ENCODE data around the gene LIPF.
"Not testable (repeated sequence)": the region's sequence is repeated elsewhere in the genome, so short reads cannot be mapped to it uniquely, and the experiment has no call there.

Gene LIPF

DNA sequence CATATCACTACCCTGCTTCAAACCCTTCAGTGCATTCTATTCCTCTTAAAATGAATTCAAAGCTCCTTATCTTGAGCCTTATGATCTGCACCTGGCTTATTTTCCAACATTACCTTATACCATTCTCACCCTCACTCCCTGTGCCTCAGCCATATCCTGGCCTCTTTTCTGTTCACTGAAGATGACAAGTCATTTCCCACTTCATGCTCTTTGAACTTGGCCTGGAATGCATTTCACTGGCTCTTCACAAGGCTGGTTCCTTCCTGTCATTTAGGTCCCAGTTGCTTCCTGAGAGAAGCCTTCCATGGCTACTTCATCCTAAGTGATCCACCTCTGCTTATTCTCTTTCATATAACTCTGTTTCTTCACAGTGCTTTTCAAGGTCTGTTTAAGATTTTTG is 3.2 kb upstream of the LIPF start:
- DNase-seq (ENCODE audit: low read depth, low spot score) = no peak
- H3K27ac ChIP-seq = no peak overlapping the region
- no peak for TF ChIP-seq POLR2AphosphoS5 (IDR thresholded peaks at IDR 0.05; ENCODE audit: borderline replicate concordance, low read depth, low read length)
- no peak for TF ChIP-seq EZH2 (IDR thresholded peaks at IDR 0.05)
- no peak for TF ChIP-seq FOXP2 (optimal IDR thresholded peaks at IDR 0.05; ENCODE audit: control extremely low read depth, extremely low read length, insufficient read depth)
- H3K4me3 ChIP-seq = no peak overlapping the region
- no peak overlapping the region for H3K9ac ChIP-seq (ENCODE audit: insufficient read length)
- no peaks in the 10 kb centered on the region for H3K9me3 ChIP-seq (ENCODE audit: low read depth, low read length)
- no peaks in the 10 kb centered on the region for H3K36me3 ChIP-seq (ENCODE audit: insufficient read depth, low read length)

DNA sequence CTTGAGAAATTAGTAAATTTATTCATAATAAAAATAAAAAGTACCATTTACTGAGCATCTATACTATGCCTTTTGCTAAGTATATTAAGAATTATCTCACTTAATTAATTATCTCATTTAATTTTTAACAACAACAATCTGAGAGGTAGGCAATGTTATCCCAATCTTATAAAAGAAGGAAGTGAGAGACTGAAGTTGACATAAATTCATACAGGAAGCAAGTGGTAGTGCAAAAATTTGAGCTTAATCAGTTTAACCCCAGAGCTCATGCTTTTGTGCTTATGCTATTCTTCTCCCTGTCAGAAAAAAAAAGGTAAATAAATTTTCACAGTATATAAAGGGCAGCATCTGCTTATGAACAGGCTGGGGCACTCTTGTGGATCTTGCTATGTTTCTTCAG is 2.7 kb upstream of the LIPF start:
- Histone ChIP-seq H3K9me3 (ENCODE audit: low read depth, low read length) (no peaks in the 10 kb centered on the region), H3K4me3 (no peak overlapping the region), H3K9ac (ENCODE audit: insufficient read length) (no peak overlapping the region), H3K36me3 (ENCODE audit: insufficient read depth, low read length) (no peaks in the 10 kb centered on the region), H3K27ac (no peak overlapping the region)
- no peak for DNase-seq (ENCODE audit: low read depth, low spot score)
- no peak for TF ChIP-seq FOXP2 (optimal IDR thresholded peaks at IDR 0.05; ENCODE audit: control extremely low read depth, extremely low read length, insufficient read depth)
- no peak for TF ChIP-seq EZH2 (IDR thresholded peaks at IDR 0.05)
- TF ChIP-seq POLR2AphosphoS5 (IDR thresholded peaks at IDR 0.05; ENCODE audit: borderline replicate concordance, low read depth, low read length) = no peak

DNA sequence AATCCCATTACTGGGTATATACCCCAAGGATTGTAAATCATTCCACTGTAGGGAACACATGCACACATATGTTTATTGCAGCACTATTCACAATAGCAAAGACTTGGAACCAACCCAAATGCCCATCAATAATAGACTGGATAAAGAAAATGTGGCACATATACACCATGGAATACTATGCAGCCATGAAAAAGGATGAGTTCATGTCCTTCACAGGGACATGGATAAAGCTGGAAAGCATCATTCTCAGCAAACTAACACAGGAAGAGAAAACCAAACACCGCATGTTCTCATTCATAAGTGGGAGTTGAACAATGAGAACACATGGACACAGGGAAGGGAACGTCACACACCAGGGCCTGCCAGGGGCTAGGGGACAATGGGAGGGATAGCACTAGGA is 1.1 kb upstream of the LIPF start:
- not testable (repeated sequence) for H3K9me3 ChIP-seq (ENCODE audit: low read depth, low read length); H3K27ac ChIP-seq; H3K9ac ChIP-seq (ENCODE audit: insufficient read length); H3K36me3 ChIP-seq (ENCODE audit: insufficient read depth, low read length); H3K4me3 ChIP-seq; DNase-seq (ENCODE audit: low read depth, low spot score)

DNA sequence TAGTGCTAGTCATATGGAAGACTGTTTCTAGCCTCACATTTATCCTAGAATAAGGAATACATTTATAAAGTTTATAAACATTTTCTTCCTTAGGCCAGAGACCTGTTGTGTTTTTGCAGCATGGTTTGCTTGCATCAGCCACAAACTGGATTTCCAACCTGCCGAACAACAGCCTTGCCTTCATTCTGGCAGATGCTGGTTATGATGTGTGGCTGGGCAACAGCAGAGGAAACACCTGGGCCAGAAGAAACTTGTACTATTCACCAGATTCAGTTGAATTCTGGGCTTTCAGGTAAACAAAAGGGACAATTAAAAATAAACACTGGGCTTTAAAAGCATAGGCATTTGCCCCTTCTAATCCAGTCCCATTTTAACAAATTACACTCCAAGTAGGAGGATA is 4.2 kb downstream of the LIPF start:
- no peak overlapping the region for H3K27ac ChIP-seq
- H3K36me3 ChIP-seq (ENCODE audit: insufficient read depth, low read length) = no peaks in the 10 kb centered on the region
- no peak for DNase-seq (ENCODE audit: low read depth, low spot score)
- TF ChIP-seq FOXP2 (optimal IDR thresholded peaks at IDR 0.05; ENCODE audit: control extremely low read depth, extremely low read length, insufficient read depth) = no peak
- no peak for TF ChIP-seq POLR2AphosphoS5 (IDR thresholded peaks at IDR 0.05; ENCODE audit: borderline replicate concordance, low read depth, low read length)
- no peak for TF ChIP-seq EZH2 (IDR thresholded peaks at IDR 0.05)
- no peak overlapping the region for H3K9ac ChIP-seq (ENCODE audit: insufficient read length)
- H3K4me3 ChIP-seq = no peak overlapping the region
- no peaks in the 10 kb centered on the region for H3K9me3 ChIP-seq (ENCODE audit: low read depth, low read length)

DNA sequence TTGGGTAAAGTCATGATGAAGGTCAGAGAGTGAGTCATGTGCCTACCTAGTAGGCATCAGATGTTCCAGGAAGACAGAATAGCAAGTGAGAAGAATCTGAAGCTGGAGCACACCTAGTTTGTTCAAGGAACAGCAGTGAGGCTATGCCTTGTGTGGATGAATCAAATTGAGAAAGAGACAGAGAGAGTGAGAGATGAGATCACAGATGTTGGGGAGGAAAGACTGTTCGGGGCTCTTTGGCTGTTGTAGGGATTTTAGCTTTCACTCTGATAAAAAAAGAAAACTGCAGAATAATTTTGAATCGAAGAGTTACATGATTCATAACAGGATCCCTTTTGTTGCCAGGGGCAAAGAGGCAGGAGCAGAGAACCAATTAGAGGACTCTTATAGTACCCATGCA is 6.3 kb downstream of the LIPF start:
- H3K36me3 ChIP-seq (ENCODE audit: insufficient read depth, low read length) = no peaks in the 10 kb centered on the region
- no peaks in the 10 kb centered on the region for H3K9me3 ChIP-seq (ENCODE audit: low read depth, low read length)
- TF ChIP-seq POLR2AphosphoS5 (IDR thresholded peaks at IDR 0.05; ENCODE audit: borderline replicate concordance, low read depth, low read length) (no peak), EZH2 (IDR thresholded peaks at IDR 0.05) (no peak), FOXP2 (optimal IDR thresholded peaks at IDR 0.05; ENCODE audit: control extremely low read depth, extremely low read length, insufficient read depth) (no peak)
- DNase-seq (ENCODE audit: low read depth, low spot score) = no peak
- no peak overlapping the region for H3K27ac ChIP-seq
- no peak overlapping the region for H3K9ac ChIP-seq (ENCODE audit: insufficient read length)
- H3K4me3 ChIP-seq = no peak overlapping the region

DNA sequence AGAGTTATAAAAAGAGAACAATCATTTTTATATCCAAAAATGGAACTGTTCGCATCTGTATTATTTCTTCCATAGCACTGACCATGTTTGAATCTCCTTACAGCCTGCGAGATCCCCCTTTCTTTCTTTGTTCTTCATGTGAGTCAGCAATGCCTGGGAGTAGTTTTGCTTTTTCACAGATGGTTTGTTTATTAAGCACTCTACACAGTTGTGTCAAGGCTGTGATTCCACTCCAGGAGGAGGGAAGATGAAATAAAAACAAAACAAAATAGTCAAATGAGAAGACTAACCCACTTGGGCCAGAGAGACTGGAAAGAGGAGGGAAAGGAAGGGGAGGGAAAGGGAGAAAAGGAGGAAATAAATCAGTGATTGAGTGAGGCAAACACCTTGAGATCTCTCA is 7.8 kb downstream of the LIPF start:
- Histone ChIP-seq H3K36me3 (ENCODE audit: insufficient read depth, low read length) (no peaks in the 10 kb centered on the region), H3K27ac (no peak overlapping the region), H3K9ac (ENCODE audit: insufficient read length) (no peak overlapping the region), H3K9me3 (ENCODE audit: low read depth, low read length) (no peaks in the 10 kb centered on the region), H3K4me3 (no peak overlapping the region)
- DNase-seq (ENCODE audit: low read depth, low spot score) = no peak
- TF ChIP-seq FOXP2 (optimal IDR thresholded peaks at IDR 0.05; ENCODE audit: control extremely low read depth, extremely low read length, insufficient read depth) (no peak), POLR2AphosphoS5 (IDR thresholded peaks at IDR 0.05; ENCODE audit: borderline replicate concordance, low read depth, low read length) (no peak)

DNA sequence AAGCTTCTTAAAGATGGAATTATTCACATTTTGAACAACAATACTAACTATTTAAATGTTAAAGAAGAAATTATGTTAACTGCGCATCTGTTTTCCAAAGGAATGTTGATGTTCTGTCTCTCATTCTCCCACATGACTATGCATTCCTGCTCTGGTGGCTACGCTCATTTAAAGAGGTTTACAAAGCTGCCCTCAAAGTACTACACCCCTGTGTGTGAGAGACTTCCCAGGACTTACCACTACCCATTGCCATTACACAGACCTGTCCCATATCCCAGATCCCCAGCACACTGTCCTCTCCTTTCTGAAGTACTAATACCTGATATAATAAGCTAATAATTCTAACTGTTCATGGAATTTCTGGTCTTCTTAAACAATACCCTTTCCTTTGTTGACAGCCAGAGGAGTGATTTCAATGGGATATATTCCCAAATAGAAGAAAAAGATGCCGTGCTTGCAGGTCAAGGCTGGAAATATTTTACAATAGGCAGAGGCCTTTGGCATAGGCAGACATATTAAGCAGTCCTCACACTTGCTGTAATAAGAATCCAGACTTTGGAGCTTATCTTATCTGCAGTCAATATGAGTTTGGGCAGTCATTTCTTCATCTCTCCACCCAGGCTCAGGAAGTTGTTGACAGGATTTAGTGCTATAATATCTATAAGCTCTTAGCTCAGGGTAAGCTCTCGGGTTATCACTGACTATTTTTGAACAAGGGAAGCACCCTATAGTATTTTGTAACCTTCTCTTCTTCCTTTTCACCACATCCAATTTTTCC is 12.2 kb downstream of the LIPF start:
- Histone ChIP-seq H3K9ac (ENCODE audit: insufficient read length) (no peak overlapping the region), H3K4me3 (no peak overlapping the region), H3K9me3 (ENCODE audit: low read depth, low read length) (no peaks in the 10 kb centered on the region), H3K36me3 (ENCODE audit: insufficient read depth, low read length) (no peaks in the 10 kb centered on the region), H3K27ac (no peak overlapping the region)
- TF ChIP-seq FOXP2 (optimal IDR thresholded peaks at IDR 0.05; ENCODE audit: control extremely low read depth, extremely low read length, insufficient read depth) (no peak), EZH2 (IDR thresholded peaks at IDR 0.05) (no peak), POLR2AphosphoS5 (IDR thresholded peaks at IDR 0.05; ENCODE audit: borderline replicate concordance, low read depth, low read length) (no peak)
- DNase-seq (ENCODE audit: low read depth, low spot score) = no peak

DNA sequence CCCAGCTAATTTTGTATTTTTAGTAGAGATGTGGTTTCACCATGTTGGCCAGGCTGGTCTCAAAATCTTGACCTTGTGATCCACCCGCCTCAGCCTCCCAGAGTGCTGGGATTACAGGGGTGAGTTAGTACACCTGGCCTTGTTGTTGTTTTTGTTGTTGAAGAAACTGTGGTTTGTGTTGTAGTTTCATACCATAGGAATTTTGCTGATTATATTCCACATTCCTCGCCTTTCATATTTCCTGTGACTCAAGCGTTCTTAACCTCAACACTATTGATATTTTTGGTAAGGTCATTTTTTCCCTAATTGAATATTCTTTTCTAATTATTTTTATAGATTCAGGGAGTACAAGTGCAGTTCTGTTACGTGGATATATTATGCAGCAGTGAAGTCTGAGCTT is 16.7 kb downstream of the LIPF start:
- TF ChIP-seq POLR2AphosphoS5 (IDR thresholded peaks at IDR 0.05; ENCODE audit: borderline replicate concordance, low read depth, low read length) (no peak), FOXP2 (optimal IDR thresholded peaks at IDR 0.05; ENCODE audit: control extremely low read depth, extremely low read length, insufficient read depth) (no peak), EZH2 (IDR thresholded peaks at IDR 0.05) (no peak)
- no peak for DNase-seq (ENCODE audit: low read depth, low spot score)

DNA sequence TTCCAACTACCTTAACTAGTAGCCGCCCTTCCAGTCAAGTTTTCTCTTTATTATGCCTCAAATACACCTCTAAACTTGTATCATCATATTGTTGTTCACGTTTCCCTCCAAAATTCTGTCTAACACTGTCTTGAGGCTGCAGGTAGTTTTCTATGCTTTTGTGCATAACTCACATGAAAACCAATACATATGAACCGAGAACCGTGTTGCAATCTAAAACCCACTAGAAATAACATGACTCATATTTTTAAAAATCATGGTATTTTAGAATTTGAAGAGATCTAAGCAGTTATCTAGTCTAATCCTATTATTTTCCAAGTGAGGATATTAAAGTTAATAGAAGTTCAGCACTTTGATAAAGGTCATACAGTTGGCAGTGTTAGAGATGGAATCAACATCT is 18.2 kb downstream of the LIPF start:
- no peak for DNase-seq (ENCODE audit: low read depth, low spot score)
- H3K9ac ChIP-seq (ENCODE audit: insufficient read length) = no peak overlapping the region
- no peaks in the 10 kb centered on the region for H3K9me3 ChIP-seq (ENCODE audit: low read depth, low read length)
- H3K27ac ChIP-seq = no peak overlapping the region
- no peak overlapping the region for H3K4me3 ChIP-seq
- no peaks in the 10 kb centered on the region for H3K36me3 ChIP-seq (ENCODE audit: insufficient read depth, low read length)
- TF ChIP-seq POLR2AphosphoS5 (IDR thresholded peaks at IDR 0.05; ENCODE audit: borderline replicate concordance, low read depth, low read length) (no peak), EZH2 (IDR thresholded peaks at IDR 0.05) (no peak), FOXP2 (optimal IDR thresholded peaks at IDR 0.05; ENCODE audit: control extremely low read depth, extremely low read length, insufficient read depth) (no peak)

More for the DNA sequence above, 16.7 kb downstream of the LIPF start:
- no peaks in the 10 kb centered on the region for H3K36me3 ChIP-seq (ENCODE audit: insufficient read depth, low read length)
- H3K9me3 ChIP-seq (ENCODE audit: low read depth, low read length) = no peaks in the 10 kb centered on the region
- no peak overlapping the region for H3K9ac ChIP-seq (ENCODE audit: insufficient read length)
- no peak overlapping the region for H3K27ac ChIP-seq
- H3K4me3 ChIP-seq = no peak overlapping the region
